GM04503 (cell line): ENCODE measurements around the gene RNF213.

Source experiments
- DNase-seq: peaks from one replicate; pipeline ENCODE4 v3.0.0-alpha.2; 2012; ENCODE audit warnings: low read depth

Gene RNF213

DNA sequence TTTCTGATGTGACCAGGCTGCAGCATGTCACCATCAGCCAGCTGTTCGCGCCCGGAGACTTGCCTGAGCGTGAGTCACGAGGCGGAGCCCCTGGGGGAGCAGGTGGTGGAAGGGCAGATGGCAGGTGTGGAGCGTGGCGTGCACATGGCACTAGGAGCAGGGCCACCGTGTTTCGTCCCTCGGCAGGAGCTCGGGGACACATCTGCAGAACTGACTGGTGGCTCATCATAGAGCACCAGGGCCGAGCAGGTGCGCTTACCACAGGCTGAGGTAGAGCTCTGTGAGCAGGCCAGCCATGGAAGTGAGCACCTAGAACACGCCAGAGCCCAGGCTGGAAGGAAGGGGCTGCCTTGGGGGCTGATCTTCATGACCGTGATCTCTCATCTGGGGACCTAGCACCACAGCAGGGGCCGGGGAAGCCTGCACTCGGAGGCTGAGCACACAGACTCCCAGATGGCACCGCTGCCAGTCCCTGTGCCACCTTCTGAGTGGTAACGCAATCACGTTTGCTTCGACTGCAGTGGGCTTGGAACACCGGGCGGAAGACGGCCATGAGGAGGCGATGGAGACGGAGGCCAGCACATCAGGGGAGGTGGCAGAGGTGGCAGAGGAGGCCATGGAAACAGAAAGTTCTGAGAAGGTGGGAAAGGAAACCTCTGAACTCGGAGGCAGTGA lies 92.5 kb downstream of the RNF213 start:
- no peak for DNase-seq

DNA sequence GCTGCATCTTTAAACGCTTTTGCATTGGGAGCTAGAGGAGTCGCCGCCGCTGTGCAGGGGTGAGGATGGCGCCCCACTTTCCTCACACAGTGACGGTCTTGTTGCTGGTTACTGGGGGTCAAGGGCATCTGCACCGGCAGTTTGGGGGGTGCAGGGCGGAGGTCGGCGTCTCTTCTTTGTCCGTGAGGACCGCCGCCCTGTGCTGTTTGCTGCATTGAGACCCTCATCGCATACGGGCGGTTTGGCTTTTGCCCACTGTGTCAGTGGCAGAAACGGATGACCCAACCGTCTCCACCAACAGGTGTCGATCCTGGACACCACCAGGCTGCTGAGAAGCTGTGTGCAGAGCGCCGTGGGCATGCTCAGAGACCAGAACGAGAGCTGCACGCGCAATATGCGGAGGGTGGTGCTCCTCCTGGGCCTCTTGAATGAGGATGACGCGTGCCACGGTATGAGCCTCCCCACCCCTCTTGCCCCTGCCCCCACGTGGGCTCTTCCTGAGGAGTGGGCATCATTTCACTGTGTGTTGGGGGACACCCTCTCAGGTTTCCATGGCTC lies 93.1 kb downstream of the RNF213 start:
- no peak for DNase-seq

DNA sequence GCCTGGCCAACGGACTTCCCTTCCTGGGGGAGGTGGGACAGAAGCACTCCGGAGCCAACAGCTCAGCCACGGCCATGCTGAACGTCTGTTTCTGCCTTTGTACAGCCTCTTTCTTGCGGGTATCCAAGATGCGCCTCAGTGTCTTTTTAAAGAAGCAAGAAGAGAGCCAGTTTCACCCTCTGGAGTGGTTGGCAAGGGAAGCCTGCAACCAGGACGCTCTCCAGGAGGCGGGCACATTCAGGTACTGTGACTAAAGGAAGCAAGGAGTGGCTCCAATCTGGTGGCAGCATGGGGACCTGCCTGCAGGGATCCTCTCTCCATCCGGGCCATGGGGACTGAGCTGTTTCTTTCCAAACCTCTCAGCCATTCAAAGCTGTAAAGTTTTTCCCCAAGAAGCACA lies 93.7 kb downstream of the RNF213 start:
- DNase-seq: no peak

DNA sequence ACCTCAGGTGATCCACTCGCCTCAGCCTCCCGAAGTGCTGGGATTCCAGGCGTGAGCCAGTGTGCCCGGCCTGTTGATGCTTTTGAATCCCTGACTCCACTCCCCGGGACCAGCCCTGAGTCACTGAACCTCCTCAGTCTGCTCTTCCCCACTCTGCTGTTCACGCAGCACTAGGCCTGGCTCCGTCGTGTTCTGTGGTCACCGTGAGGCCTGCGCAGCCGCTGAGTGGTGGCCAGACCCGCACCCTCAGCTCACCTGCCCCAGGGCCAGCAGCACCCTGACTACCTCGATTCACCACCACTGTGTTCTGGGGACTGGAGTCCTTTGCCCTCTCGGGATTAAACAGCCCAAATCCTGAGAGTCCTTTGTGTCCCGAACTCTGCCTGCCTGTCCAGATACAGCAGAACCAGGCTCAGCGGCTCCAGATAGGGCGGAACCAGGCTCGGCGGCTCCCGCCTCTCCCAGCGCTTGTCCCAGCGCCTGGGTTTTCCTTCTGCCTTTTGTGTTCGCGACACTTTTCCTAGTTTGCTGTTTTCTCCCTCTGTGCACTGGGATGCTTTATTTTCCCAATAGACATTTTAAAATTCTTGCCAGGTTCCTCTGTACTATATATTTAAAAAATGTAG lies 95.7 kb downstream of the RNF213 start:
- no peak for DNase-seq

DNA sequence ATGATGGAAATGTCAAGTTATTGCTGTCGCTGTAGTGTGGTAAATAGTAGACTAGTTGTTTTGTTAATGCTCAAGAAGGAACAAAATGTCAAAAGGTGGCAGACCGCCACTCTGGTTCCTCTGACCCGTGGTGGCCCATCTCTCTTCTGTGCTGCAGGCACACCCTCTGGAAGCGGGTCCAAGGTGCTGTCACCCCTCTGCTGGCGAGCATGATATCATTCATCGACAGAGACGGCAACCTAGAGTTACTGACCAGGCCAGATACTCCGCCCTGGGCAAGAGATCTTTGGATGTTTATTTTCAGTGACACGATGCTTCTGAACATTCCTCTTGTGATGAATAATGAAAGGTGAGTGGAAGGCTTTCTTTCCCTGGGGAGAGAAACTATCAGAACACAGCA lies 97.5 kb downstream of the RNF213 start:
- DNase-seq: no peak

DNA sequence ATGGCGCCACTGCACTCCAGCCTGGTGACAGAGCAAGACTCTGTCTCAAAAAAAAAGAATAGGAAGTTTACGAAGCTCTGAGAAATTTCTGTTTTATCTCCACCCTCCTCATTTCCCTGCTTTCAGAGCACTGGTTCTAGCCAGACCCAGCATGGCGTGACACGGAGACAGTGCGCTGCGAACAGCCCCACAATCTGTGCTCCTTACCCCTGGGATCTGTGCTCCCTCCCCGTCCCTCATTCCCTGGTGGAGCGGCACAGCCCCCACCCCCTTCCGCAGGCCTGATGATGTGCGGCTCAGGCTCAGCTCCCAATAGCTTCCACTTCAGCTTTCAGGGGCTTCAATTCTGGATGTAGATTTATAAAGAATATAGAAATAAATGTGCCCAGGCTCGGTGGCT lies 98.2 kb downstream of the RNF213 start:
- DNase-seq: no peak

DNA sequence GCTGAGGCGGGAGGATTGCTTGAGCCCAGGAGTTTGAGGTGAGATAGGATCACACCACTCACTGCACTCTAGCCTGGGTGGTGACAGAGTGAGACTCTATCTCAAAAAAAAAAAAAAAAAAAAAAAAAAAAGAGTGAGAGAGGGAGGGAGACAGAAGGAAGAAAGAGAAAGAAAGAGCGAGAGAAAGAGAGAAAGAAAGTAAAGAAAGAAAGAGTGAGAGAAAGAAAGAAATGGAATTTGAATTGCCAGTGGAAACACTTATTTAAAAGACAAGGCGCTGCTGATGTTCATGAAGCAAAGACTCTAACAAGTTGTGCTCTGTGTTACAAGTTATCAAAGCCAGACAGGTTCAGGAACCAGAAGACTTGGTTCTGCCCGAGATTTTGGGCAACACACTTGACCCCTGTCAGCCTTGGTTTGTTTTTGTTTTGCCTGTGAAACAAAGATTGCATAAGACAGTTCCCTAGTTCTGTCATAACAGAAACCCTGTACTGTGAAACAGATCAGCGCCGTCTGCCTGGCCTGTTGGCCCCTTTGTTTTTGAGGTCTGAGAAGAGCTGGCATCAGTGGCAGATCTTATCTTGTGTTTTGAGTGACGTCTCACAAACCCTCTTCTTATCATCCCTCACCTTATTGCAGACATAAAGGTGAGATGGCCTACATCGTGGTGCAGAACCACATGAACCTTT lies 98.9 kb downstream of the RNF213 start:
- no peak for DNase-seq

DNA sequence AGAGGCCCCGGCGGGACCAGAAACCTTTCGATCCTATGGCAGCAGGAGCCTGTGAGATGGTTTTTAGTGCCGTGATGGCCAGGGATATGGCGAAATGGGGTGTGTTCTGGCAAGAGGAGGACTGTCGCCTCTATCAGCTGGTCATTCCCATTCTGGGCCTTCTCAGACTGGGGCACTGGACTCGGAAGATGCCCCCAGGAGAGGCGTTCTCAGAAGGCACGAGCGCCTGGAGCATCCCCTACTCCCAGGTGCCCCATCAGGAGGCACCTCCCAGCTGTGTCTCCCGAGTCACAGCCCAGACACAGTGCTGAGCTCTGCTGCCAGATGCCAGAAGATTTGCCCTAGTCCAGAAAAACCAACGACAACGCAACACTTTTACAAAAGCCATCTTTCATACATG lies 99.7 kb downstream of the RNF213 start:
- DNase-seq: no peak

DNA sequence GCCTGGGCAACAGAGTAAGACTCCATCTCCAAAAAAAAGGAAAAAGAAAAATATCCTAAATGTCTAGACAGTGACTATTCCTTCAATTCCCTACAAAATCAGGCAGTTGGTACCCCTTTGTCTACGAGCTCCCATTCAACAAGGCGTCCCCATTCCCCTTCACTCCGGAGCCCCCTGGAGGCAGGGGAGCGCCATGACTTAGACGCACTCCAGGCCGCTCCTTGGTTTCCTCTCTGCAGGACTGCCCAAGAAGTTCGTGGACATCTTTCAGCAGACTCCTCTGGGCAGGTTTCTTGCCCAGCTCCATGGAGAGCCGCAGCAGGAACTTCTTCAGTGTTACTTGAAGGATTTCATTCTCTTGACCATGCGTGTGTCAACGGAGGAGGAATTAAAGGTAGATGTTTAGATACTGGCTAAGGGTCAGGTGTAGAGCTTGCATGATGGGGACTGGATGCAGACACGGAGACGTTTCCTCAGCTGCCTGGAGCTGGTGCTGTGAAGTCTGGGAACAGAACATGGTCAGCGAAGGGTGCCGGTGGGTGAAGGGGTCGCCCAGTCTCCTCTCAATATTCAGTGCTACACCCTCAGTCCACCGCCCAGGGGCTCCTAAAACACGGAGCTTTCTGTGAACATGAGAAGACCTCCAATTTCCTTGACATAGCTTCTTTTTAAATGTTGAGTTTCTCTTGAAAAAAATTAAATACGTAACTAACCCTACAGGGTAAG lies 101.0 kb downstream of the RNF213 start:
- no peak for DNase-seq

DNA sequence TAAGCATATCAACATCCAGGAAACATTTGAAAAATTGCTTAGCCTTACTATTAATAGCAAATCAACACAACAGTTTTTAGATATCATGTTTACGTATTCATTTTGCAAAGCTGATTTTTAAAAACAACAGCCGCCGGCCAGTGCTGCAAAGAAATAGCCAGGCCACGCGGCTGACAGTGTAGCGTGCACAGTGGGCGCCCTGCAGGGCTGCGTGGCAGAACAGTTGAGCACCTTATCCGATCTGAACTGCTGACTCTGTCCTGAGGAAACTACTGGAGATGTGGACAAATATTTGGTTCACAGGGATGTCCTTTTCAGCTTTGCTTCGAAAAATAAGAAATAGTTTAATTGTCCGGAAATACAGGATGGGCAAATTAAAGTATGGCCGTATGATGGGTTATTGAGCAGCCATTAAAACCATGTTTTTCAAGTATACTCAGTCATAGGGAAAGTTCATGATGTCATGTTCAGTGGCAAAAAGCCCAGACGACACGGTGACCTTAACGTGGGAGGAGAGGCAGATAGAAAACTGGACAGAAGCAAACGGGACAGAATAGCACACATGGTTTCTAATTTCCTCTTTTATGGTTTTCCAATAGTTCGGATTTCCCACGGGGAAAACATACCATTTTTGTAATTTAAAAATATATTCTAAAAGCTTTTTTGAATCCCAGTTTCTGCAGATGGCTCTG lies 101.9 kb downstream of the RNF213 start:
- DNase-seq: no peak

DNA sequence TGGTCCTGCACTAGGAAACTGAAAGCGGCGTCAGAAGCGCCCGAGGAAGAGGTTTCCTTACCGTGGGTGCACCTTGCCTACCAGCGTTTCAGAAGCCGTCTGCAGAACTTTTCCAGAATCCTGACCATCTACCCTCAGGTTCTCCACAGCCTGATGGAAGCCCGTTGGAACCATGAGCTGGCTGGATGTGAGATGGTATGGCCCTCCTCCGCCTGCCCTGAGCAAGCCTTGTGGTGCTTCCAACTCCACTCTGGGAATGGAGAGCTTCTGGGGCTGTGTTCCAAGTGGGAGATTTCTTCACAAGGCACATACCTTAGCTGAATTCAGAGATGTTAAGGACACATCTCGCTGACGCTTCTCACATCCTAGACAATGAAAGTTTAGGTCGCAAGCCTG lies 102.5 kb downstream of the RNF213 start:
- no peak for DNase-seq

DNA sequence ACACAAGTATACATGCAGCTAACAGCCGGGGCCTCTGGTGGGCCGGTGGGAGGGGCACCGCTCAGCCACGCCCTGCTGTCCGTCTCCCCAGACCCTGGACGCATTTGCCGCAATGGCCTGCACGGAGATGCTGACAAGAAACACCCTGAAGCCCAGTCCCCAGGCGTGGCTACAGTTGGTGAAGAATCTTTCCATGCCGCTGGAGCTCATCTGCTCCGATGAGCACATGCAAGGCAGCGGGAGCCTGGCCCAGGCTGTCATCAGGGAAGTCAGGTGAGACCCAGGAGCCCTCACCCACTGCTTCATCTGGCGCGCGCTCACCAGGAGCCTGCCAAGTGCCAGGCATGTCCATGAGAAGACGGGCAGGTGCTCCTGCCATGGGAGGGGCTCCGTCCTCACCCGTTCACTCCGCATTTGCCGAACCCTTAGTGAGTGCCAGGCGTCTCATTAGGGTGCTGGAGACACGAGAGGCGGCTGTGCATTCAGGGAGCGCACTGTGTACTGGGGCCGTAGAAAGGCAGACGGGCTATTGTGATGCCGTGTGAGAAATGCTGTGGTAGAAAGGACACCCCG lies 103.0 kb downstream of the RNF213 start:
- no peak for DNase-seq

DNA sequence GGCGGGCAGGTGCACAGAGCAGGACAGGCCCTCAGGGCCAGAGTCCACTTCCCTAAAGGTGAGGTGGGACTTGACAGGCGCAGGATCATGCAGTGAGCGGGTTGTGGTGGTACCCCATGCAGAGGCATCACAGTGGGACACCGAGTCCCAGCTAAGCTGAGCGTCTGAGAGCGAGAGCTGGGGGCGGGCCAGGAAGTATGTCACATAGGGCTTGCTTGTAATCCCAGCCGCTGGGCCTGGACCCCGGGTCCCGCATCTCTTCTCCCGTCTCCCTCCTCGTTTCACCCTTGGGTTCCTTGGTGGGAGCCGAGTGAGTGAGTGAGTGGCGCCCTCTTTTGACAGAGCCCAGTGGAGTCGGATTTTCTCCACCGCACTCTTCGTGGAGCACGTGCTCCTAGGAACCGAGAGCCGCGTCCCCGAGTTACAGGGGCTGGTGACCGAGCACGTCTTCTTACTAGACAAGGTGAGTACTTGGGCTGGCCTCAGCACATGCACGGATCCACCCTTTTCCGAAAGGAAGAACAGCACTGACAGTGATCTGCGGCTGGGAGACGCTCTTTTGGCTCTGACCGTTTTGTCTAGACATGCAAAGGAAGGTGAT lies 103.5 kb downstream of the RNF213 start:
- no peak for DNase-seq

DNA sequence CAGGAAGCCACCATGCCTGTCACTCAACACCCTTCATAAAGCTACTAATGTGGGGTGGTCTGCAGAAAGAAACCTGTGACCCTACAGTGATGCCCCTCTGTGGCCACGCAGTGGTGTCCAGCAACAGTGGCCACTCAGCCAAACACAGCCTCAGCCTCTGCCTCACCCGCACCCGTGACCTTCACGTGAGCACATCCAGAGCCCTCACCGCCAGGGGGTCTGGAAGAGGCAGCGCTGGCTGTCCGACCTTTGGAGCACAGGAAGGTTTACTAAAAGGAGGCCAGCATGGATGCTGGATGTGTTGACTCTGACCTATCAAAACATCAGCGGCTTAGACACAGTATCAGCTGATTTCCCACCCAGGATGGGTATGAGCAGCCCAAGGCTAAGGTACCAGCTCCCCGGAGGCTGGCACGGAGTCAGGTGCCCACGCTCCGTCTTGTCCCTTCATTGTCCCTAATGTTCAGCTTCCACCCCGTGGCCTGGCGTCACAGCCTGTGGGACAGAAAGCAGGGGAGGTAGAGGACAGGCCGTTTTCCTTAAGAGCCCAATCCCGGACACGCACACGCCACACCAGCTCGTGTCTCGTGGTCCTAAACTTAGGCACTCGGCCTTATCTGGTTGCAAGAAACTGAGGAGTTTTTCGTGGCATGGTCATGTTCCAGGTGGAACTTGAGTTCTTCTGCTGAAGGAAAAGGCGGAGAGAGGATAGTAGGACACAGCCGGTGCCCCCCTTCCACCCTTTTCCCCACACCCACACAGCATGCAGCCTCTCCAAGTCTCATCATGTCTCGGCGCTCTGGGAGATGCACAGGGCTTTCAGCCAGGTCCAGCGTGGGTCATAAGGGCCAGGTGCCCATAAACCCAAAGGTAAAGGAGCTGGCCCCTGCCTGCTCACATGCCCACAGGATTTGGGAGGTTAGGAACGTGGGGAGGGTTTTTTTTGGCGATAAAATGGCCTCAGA lies 104.6 kb downstream of the RNF213 start:
- no peak for DNase-seq

DNA sequence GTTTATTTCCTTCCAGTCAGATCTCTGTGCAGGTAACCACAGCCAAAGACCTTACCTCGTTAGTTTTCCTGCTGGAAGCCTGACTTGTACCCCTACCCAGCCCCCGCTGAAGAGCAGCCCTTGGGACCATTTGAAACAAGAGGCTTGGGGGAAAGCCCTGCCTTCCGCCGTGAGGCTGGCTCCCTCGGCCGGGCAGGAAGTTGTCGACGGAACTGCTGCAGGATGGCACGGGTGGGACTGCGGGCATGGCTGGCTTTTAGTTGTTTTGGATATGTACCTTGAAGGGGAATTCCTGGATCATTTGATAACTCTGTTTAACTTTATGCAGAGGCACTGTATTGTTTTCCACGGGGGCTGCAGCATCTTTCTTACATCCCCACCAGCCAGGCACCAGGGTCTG lies 105.3 kb downstream of the RNF213 start:
- no peak for DNase-seq

DNA sequence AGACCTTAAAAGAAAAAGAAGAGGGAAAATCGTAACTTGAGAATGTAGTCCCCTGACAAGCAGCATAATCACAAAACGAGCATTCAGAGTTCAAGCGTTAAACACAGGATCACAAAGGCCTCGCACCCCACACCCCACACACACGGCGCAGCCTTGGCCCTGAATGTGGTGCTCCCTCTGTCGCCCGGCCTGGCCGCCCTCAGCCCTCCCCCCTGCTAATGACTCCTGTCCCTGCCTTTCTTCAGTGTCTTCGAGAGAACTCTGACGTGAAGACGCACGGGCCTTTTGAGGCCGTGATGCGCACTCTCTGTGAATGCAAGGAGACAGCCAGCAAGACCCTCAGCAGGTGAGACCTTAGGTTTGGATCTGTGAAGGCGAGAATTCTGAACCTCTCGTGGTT lies 106.9 kb downstream of the RNF213 start:
- no peak for DNase-seq

DNA sequence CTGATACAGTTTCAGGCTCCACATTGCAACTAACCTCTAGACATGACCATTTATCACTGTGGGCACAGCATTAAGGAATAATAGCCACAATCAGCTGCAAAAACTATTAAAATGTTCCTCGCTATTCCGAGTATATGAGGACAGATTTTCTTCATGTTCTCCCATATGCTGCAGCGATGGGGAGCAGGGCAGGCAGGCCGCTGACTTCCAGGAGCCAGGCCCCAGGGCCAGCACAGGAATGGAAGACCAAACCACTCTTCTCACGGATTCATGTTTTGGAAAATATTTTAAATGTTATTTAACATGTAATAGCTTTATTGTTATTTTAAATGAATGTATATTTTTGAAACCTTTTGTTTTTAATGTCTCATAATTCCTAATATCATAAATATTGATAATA lies 110.5 kb downstream of the RNF213 start:
- DNase-seq: no peak

DNA sequence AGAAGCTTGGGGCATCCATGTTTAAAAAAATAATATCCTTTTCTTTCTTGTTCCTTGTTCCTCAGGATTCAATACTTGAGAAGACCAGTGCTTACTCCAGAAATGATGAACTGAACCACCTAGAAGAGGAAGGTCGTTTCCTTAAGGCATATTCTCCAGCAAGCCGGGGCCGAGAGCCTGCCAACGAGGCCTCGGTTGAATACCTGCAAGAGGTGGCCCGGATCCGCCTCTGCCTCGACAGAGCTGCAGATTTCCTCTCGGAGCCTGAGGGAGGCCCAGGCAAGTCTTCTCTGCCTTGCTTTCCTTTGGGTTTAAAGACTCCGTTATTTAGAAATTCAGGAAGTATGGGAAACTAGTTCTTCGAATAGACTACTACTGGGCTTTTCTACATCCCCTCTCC lies 111.8 kb downstream of the RNF213 start:
- no peak for DNase-seq

DNA sequence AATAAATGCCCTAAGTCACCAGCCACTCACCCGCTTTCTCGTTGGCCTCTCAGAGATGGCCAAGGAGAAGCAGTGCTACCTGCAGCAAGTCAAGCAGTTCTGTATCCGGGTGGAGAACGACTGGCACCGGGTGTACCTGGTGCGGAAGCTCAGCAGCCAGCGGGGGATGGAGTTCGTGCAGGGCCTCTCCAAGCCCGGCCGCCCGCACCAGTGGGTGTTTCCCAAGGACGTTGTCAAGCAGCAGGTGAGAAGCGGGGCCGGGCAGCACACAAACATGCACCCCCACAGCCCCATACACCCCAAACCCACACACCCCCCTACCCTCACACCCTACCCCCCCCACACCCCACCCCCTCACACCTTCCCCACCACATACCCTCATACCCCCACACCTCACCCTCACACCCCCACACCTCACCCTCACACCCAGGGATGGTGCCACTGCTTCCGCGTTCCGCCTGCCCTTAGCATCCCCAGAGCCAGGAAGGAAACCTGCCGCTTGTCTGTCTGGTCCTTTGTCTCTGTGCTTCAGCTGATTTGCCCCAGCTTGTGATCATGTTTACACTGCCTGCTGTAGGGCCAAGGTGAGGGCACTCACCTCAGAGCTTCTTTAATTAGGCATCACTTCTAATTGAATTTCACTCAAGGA lies 112.4 kb downstream of the RNF213 start:
- no peak for DNase-seq
